Right ventricle myocardium superior (tissue), 1 donor: ENCODE data around the gene CCDC148. TPM values are rescaled to one million over a fixed set of nuclear protein-coding genes. Genes with fewer than 3 reads are reported as not detected.
"Not testable (repeated sequence)": the region's sequence is repeated elsewhere in the genome, so short reads cannot be mapped to it uniquely, and the experiment has no call there.

Experiments
- ATAC-seq: fragments of 200-7000 bp; cut with Tn5 transposase; one replicate; pipeline ENCODE4 v1.9.1; 2020; ENCODE audit warnings: mild to moderate bottlenecking; ENCODE audit not compliant: poor library complexity
- DNase-seq: peaks from one replicate; pipeline ENCODE4 v3.0.0-alpha.2; 2020
- intact Hi-C: fragments of 100-400 bp; cut with DNase I; formaldehyde crosslinking; loops from one replicate; pipeline ENCODE4 v1.11.2; 2022
- total RNA-seq: library from RNA; stranded (reverse); fragmentation: NEBNext Ultra II Directional; extraction: Animal tissue kit (Norgen Biotek cat#: 25700); gene quantifications from one replicate; pipeline ENCODE4 v1.2.1, GENCODE V29; 2021
- donor health status: DM: no; HTN: yes; CAD: no; lungs with severe emphysema.

The CCDC148 gene
- total RNA-seq, 1 donor from 2014 or later: 1.0 TPM

DNA sequence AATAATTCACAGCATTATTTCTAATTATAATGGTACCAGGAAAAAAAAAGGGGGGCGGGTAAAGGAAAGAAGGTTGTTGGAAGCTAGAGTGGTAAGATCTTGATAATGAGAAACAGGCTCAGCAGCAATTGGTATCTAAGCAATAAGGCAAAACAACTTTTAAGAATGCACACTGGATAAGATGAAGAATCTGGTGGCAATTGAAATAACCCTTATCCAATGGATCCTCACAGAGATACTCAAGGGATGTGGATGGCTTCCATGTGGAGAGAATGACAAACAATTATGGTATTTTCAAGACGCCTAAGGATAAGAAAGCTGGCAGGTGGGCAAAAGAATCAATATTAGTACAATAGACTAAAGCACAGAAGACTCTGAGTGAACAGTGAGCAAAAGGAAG is 201.3 kb downstream of the CCDC148 start:
- no peak for ATAC-seq
- no peak for DNase-seq
- intact Hi-C loops: no loop called here

DNA sequence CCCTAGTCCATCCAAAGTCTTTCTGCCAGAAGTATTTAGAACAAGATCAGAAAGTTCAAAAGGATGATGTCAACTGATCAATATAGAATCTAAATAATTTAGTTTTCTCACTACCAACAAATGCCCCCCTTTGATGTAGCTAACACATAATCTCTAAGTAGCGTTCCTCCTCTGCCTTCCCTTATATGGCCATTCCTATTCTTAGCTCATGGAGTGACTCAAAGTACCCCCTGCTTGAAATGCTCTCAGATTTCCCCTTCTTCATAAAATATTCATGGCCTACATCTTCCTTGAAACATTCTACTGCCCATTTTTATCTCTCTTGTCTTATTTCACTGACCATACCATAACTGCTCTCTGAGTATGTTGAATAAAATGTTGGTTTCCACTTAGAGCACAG is 203.4 kb downstream of the CCDC148 start:
- intact Hi-C loops: no loop called here
- ATAC-seq (no peak), DNase-seq (no peak)

DNA sequence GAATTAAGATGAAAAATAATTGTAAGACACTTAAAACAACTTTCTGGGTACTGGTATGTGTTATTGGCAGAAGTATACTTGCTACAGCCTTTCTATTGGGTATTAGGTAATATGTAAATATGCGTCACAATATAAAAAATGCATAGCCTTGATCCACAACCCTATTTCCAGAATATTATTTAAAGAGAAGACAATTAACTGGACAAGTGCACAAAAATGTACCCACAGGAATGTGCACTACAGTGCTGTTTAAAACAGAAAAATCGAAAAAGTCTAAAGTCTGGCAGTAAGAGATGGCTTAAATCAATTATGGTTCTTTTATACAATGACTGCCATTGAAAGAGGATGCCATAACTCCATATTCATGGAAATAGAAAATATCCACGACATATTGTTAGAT is 205.2 kb downstream of the CCDC148 start:
- ATAC-seq (no peak), DNase-seq (no peak)
- intact Hi-C loops: no loop called here

DNA sequence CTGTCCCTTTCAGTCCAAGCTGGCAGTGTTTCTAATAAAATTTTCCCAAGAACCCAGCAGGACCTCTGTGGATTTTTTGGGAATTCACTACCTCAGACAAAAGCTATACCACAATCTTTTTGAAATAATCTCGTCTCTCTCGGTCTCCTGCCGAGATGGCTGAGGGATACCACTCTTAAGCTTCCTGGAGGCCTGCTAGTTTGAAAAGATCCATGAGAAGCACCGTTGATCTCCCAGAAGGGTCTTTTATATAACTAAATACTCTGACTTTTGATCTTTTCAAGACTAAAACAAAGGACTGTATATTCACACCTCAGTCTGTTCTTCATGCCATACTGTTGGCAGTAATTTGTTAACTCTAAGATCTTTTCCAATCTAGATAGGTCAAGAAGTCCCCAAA is 213.2 kb downstream of the CCDC148 start:
- intact Hi-C loops: no loop called here
- DNase-seq (no peak), ATAC-seq (no peak)

DNA sequence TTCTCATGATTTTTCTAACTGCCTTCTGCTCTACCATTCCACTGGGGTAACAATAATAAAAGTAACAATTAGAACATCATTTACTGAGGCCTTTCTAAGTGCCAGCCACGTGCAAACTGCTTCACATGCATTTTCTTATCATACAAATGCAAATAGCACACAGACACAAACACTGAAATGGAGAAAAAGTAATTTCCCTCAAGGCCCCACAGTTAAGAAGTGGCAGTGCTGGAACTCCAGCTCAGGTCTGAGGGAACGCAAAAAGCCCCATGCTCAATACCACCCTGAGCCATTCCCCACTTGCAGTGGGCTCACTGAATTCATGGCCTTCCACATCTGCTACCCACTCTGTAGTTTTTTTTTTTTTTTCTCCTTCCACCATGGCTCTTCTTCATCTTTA is 214.3 kb downstream of the CCDC148 start:
- intact Hi-C loops: no loop called here
- DNase-seq (no peak), ATAC-seq (no peak)

DNA sequence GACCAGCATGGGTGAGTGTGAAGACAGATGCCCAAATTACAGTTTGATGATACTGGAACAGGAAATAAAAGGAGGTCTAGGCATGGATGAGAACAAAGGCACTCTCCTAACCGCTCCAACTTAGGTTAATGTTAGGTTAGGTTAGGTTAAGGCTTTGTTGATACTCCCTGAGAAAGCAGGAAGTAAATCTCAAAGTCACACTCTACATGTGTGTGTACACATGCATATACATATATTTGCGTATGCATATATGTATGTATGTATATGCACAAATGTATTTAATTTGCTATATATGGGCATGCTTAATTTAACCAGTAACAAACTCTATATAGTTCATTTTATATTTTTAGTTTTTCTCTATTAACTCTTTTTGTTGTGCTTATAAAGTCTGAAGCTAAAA is 215.6 kb downstream of the CCDC148 start:
- ATAC-seq: no peak
- intact Hi-C loops: no loop called here
- DNase-seq: no peak

DNA sequence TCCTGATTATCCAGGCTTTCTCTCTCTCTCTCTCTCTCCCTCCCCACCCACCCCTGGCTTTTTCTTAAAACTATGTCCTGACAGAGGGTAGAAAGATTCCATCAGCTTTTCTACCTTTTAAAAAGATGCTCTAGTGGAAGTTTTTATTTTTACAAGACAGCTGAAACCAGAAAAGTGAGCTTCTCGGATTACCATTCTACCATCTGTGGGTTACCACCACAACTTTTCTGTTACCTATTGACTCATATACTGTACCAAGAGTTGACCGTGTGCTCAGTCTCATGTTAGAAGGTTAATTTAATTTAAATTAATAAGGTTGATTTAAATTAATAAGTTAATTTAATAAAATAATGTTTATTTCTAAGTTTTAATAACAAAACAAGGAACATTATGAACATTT is 217.3 kb downstream of the CCDC148 start:
- ATAC-seq (no peak), DNase-seq (no peak)
- intact Hi-C loops: no loop called here

DNA sequence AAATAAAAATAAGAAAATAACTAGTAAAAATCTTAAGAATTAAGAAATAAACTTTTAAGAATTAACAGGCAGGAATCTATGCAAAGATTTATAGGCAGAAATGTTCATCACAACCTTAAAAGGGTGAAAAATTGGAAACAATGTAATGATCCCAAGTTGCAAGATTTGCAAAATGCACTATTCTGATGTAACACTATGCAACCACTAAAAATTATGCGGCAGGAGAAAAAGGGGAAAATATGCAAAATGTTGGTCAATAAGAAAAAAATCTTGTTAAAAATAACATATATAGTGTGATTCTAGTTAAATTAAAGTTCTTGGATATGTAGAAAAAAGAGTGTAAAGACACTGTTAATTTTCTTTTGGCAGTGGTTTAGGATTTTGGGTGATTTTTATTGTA is 222.1 kb downstream of the CCDC148 start:
- ATAC-seq: no peak
- no peak for DNase-seq
- intact Hi-C loops: no loop called here

DNA sequence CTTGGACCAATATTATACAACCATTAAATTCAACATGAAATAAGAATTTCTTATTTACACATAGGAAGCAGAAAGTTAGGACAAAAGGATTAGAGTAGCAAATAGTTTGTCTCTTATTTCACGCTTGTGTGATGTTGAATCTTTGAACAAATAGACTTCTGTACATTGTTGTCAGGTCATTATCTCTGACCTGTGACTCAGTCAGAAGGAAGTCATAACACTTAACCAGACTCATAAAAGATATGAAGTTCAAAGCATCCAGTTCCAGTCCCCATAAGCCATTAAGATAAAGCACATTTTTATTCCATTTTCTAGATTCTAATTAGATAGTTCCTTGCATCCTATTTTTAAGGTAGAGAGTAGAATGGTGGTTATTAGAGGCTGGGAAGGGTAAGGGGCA is 224.1 kb downstream of the CCDC148 start:
- ATAC-seq (no peak), DNase-seq (no peak)
- intact Hi-C loops: no loop called here

DNA sequence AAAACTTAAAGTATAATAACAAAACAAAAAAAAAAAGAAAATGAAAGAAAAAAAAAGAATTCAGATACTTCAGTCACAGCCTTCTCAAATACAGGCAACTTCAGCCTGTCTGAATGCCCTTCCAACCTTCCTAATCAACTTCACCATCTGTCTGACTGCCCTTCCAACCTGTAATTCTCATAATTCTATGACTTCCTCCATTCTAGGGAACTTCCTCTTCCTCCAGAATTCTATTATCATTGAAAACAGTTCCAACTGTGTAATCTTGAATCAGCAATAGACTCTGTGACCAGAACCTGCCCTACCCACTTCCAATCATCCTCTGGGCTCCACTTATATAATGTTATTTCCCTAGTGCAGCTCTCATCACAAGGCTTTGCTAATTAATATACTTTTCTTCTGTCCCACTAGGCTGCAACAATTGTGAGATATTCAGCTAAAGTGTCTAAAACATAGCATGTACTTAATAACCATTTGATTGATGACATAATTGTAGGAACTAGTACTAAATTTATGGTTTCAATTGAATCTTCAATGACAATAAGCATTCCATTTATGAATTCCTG is 227.5 kb downstream of the CCDC148 start:
- no peak for DNase-seq
- ATAC-seq: no peak
- intact Hi-C loops: no loop called here

DNA sequence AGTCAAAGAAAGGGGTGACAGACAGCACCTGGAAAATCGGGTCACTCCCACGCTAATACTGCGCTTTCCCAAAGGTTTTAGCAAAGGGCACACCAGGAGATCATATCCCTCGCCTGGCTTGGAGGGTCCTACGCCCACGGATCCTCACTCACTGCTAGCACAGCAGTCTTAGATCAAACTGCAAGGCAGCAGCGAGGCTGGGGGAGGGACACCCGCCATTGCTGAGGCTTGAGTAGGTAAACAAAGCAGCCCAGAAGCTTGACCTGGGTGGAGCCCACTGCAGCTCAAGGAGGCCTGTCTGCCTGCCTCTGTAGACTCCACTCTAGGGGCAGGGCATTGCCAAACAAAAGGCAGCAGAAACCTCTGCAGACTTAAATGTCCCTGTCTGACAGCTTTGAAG is 233.5 kb downstream of the CCDC148 start:
- intact Hi-C loops, ATAC-seq: not testable (repeated sequence)

DNA sequence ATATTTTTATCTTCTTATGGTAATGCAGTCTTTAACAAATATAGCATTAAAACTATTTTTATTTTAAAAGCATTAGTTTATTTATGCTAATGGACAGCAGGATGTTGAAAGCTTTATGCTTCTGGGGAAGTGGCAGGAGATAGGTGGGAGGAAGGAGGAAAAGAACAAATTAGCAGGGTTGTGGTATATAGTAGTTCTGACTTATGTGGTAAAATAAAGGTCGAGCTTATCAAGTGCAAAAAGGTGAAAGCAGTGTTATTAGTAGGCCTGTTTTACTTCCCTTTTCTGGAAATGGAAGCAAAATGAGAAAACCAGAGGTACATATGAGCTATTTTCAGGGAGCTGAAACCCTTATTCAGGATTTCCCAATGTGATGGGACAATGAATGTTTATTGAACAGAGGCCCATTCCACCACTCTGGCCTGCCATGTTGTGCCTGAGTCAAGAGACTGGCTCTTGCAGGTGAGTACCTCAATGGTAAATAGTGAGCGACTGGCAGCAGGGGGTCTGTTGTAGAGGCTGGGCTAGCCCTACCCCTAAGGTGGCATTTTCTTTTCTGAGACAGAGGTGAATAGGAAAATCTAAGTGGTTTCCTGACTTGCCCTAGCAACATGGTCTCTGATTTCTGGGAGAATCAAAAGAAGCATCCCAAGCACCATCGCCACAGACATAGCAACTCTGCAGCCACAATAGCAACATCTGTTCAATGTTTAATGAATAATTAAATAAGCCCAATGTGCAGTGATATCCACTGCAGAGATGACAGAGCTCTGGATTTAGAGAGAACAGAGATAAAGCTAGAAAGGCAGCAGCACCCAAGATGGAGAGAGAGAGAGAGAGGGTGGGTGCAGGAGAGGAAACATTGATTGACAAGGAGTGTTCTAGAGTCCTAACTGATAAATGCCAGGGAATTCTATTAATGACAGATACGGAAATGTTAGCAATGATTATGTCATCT is 235.2 kb downstream of the CCDC148 start:
- intact Hi-C loops: no loop called here
- DNase-seq (no peak), ATAC-seq (no peak)

More for the DNA sequence above, 233.5 kb downstream of the CCDC148 start:
- not testable (repeated sequence) for DNase-seq

DNA sequence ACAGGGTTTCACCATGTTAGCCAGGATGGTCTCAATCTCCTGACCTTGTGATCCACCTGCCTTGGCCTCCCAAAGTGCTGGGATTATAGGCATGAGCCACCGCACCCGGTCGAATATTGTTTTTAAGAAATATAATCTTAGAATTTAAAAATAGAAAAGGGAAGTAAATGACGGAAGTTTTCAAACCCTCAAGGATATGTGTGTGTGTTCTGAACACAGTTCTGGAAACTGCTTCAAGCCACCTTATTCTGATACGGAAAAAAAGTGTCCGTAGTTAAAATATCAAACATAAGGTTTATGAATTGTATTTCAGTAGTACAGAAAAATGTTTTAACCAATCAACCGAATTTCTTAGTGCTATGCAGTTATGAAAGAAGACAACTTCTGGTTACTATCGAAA is 239.0 kb downstream of the CCDC148 start:
- ATAC-seq: no peak
- intact Hi-C loops: no loop called here
- DNase-seq: no peak

DNA sequence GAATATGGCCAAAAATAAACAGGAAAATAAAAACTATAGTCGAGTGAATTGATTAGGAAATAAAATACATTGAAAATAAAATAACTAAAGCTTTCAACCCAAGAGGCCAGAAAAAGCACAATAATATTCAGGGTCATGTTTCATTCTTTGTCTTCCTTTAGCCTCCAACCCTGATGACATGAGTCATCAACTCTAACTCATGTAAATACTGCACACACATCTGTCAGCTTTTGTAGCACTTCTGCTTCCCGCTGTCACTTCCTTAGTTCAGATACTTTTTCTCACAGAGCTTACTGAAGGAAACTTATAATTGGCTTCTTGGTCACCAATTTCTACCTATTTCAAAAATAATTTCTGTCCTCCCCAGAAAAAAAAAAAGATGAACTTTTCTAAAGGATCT is 242.1 kb downstream of the CCDC148 start:
- ATAC-seq (peak; percentile 68), DNase-seq (no peak)
- intact Hi-C loops: no loop called here

DNA sequence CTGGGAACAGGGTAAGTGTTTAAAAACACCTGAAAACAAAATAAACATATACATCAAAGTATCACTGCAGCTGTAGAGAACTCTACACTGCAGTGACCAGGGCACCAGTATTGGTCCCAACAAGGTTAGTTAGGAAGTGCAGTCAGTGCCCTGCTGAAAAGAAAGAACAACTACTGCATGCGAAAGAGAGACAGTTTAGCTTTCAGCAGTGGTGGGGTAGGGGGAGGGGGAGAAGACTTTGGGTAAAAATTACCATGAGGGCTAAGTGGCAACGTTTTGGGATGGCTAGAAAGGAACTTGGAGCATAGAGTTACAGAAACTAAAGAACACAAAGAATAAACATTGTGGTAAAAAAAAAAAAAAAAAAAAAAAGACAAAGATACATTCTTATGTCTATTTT is 242.8 kb downstream of the CCDC148 start:
- intact Hi-C loops: no loop called here
- ATAC-seq (no peak), DNase-seq (no peak)

DNA sequence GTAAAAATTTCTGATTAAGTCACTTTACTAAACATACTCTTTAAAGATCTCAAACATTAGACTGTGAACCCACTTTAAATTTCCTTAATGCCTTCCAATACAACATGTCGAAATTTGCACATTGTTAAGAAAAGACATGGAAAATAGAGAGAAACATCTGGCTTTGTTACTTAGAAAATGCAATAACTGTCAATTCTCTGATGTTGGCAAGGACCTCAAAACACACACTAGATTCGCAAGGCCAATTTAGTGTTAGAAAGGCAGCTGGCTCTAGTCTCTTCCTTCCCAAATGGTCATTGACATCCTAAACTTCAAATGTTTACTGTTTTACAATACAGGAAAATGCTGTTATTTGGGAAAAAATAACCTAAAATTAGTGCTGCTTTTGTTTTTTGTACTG is 244.3 kb downstream of the CCDC148 start:
- no peak for DNase-seq
- no peak for ATAC-seq

DNA sequence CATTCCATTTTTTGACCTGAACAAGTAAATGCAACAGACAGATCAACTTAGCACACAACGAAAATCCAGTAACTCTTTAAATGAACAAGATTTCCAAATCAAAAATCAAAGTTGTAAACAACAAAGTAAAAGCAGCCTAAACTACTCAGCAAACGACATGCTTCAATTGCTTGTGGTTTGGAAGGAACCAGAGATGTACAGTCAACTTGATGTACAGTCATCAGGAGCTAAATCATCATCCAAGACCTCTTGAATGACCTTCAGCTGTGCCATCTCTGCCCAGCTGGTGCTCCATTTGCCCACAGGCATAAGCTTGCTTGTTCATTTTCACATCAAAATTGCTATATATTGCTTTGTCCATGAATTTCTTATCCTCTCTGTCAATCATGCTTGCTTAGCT is 245.1 kb downstream of the CCDC148 start:
- DNase-seq (no peak), ATAC-seq (no peak)
- intact Hi-C loops: no loop called here

More for the DNA sequence above, 244.3 kb downstream of the CCDC148 start:
- intact Hi-C loops: no loop called here

DNA sequence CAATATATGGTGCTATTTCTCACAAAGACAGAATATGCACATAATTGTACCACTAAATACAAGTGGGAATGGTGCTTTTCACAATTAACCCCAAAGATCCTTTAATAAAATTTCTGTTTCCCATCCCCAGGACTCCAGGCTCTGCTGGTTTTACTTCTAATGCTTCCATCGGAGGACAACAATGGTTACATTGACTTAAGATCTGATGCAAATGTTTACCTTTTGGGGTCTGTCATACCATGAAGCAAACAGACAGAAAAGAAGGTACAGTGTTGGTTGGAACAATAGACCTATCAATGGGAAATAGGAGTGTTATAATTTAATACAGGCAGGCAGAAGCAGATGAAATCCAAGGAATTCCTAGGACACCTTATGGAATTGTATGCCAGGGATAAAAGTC is 249.2 kb downstream of the CCDC148 start:
- intact Hi-C loops: no loop called here
- DNase-seq: no peak
- no peak for ATAC-seq

DNA sequence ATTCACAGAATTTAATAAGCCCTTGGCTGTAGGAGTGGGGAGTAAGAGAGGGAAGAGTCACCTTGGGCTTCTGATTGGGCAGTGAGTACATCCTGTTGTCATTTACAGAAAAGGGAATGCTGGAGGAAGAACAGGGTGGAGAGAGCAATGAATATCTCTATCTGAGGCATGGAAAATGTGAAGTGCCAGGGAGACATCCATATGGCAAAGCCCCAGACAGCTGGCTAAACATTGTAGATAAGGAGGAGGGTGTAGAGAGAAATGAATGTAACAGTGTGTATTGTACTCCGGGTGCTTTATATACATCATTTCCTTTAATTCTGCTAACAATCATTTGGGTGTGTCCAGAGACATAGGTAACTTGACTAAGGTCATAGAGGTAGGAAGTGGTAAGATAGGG is 251.3 kb downstream of the CCDC148 start:
- no peak for DNase-seq
- no peak for ATAC-seq
- intact Hi-C loops: no loop called here

DNA sequence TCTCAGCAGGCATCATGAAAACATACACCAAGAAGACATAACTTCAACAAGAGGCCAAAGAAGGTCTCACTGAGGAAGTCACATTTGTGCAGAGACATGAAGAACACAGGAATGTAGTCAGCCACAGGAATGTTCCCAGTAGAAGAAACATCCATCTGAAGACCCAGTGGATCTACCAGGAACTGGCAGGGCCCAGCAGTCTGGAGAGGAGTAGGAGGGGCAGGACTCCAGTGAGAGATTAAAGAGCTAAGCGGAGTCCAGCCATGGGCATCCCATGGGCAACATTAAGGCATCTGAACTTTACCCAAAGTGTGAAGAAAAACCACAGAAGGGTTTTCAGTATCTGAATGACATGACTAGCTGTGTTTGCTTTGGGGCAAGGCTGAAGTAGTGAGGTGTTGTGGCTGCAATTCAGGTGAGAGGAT is 251.8 kb downstream of the CCDC148 start:
- no peak for ATAC-seq
- intact Hi-C loops: no loop called here
- DNase-seq: no peak
